B cell (primary cell): Measurements from ENCODE around the gene MYG1. TPM values are rescaled to one million over a fixed set of nuclear protein-coding genes. Genes with fewer than 3 reads are reported as not detected.

Experiments used
- ATAC-seq: fragments of 200-7000 bp; cut with Tn5 transposase; one replicate; pipeline ENCODE4 v1.10.0; 2021; ENCODE audit warnings: low read depth, mild to moderate bottlenecking, moderate number of reproducible peaks, moderate library complexity
- CTCF ChIA-PET: fragments of 350-600 bp; sonication (Branson Sonifier 250); formaldehyde crosslinking; loops from one replicate; lab custom pipeline; 2021; ENCODE audit warnings: antibody characterized with exemption, inconsistent platforms; lab: Charles Lee
- POLR2A ChIA-PET: fragments of 350-600 bp; sonication (Branson Sonifier 250); formaldehyde crosslinking; loops from one replicate; lab custom pipeline; 2021; ENCODE audit warnings: antibody characterized with exemption; lab: Charles Lee
- DNase-seq: peaks from one replicate; pipeline ENCODE4 v3.0.0; 2013
- H2AFZ ChIP-seq: 2 replicates; pipeline ENCODE4 v1.6.1; 2012; ENCODE audit warnings: mild to moderate bottlenecking, low read depth, low read length; ENCODE audit not compliant: insufficient read depth, poor library complexity, severe bottlenecking
- H3K27ac ChIP-seq, 2 donors: 1 replicate in 1 of 2; 2 replicates in 1 of 2; pipeline ENCODE4 v1.5.1; 2012 to 2013; ENCODE audit warnings: low read length in 2 of 2, mild to moderate bottlenecking in 2 of 2, moderate library complexity in 1 of 2
- H3K27me3 ChIP-seq, 4 experiments: fragments of 200-600 bp in 1 of 4; sonication (generic) in 1 of 4; replicated peaks in 1 of 4; 1 replicate in 2 of 4; 2 replicates in 2 of 4; pipeline versions ENCODE4 v1.6.1 to v1.7.0; 2013 to 2016; ENCODE audit warnings: low read length in 3 of 4, mild to moderate bottlenecking in 2 of 4, mixed read lengths in 1 of 4, moderate library complexity in 1 of 4; ENCODE audit not compliant: insufficient read depth in 4 of 4, control insufficient read depth in 3 of 4; ENCODE audit errors: control extremely low read depth in 1 of 4
- H3K36me3 ChIP-seq, 2 experiments: replicated peaks in 1 of 2; 1 replicate in 1 of 2; 2 replicates in 1 of 2; pipeline versions ENCODE4 v1.6.1 to v1.7.1; 2013; ENCODE audit warnings: low read length in 1 of 2; ENCODE audit not compliant: insufficient read depth in 2 of 2, control insufficient read depth in 1 of 2; ENCODE audit errors: control extremely low read depth in 1 of 2, extremely low read depth in 1 of 2
- H3K4me1 ChIP-seq, 2 donors: fragments of 200-600 bp in 1 of 2; sonication (generic) in 1 of 2; 1 replicate in 1 of 2; 2 replicates in 1 of 2; pipeline versions ENCODE4 v1.5.1 to v1.6.1; 2013 to 2017; ENCODE audit warnings: low read length in 2 of 2; ENCODE audit not compliant: control insufficient read depth in 2 of 2, insufficient read depth in 2 of 2
- H3K4me2 ChIP-seq: replicated peaks from 2 replicates; pipeline ENCODE3; 2012; ENCODE audit warnings: mild to moderate bottlenecking, low read depth, low read length; ENCODE audit not compliant: poor library complexity, severe bottlenecking
- H3K4me3 ChIP-seq, 5 experiments: fragments of 200-600 bp in 1 of 5; sonication (generic) in 1 of 5; 1 replicate in 3 of 5; 2 replicates in 2 of 5; pipeline versions ENCODE4 v1.5.1 to v1.7.0; 2011 to 2016; ENCODE audit warnings: low read length in 4 of 5, mild to moderate bottlenecking in 4 of 5, low read depth in 2 of 5, control low read depth in 1 of 5, moderate library complexity in 1 of 5; ENCODE audit not compliant: insufficient read depth in 1 of 5; ENCODE audit errors: control extremely low read depth in 1 of 5, extremely low read depth in 1 of 5
- H3K79me2 ChIP-seq: fragments of 200-600 bp; sonication (generic); one replicate; pipeline ENCODE4 v1.6.0; 2016; ENCODE audit warnings: low read length; ENCODE audit not compliant: control insufficient read depth, insufficient read depth
- H3K9ac ChIP-seq: fragments of 200-600 bp; sonication (generic); 2 replicates; pipeline ENCODE4 v1.6.1; 2017; ENCODE audit warnings: mild to moderate bottlenecking, low read length, moderate library complexity
- H3K9me3 ChIP-seq, 3 donors: one replicate each; pipeline versions ENCODE4 v1.6.1 to v1.7.1; 2013; ENCODE audit warnings: low read length in 2 of 3; ENCODE audit not compliant: control insufficient read depth in 2 of 3, insufficient read depth in 1 of 3; ENCODE audit errors: control extremely low read depth in 1 of 3
- H4K20me1 ChIP-seq: 2 replicates; pipeline ENCODE4 v1.6.0; 2012; ENCODE audit warnings: mild to moderate bottlenecking, low read length; ENCODE audit not compliant: insufficient read depth, control insufficient read depth, poor library complexity, severe bottlenecking
- H3K27ac Mint-ChIP-seq: one replicate; pipeline ENCODE4 v1.8.0; 2021; ENCODE audit warnings: mixed read lengths
- H3K27me3 Mint-ChIP-seq: one replicate; pipeline ENCODE4 v1.8.0; 2021; ENCODE audit warnings: mixed read lengths
- H3K4me1 Mint-ChIP-seq: one replicate; pipeline ENCODE4 v1.8.0; 2021; ENCODE audit warnings: mixed read lengths
- H3K4me3 Mint-ChIP-seq: one replicate; pipeline ENCODE4 v1.8.0; 2021; ENCODE audit warnings: mixed read lengths
- H3K9me3 Mint-ChIP-seq: one replicate; pipeline ENCODE4 v1.8.0; 2022; ENCODE audit warnings: mixed read lengths; ENCODE audit not compliant: insufficient read depth
- CTCF ChIP-seq: fragments of 200-600 bp; IDR thresholded peaks from one replicate; pipeline ENCODE4 v1.8.0; 2022; ENCODE audit warnings: antibody characterized with exemption, mild to moderate bottlenecking
- EZH2 ChIP-seq: IDR thresholded peaks from 2 replicates; pipeline ENCODE4 v1.6.1; 2012; ENCODE audit warnings: borderline replicate concordance, low read depth, mild to moderate bottlenecking, moderate library complexity, low read length; ENCODE audit not compliant: insufficient read depth, poor library complexity, severe bottlenecking
- WGBS: methylation state at CpG from one replicate; pipeline ENCODE4 v1.1.5; 2013; ENCODE audit warnings: missing lambda C conversion rate; ENCODE audit not compliant: insufficient coverage; 5-methylcytosine and 5-hydroxymethylcytosine counted together
- intact Hi-C: fragments of 100-400 bp; cut with micrococcal nuclease; formaldehyde crosslinking; loops from one replicate; pipeline ENCODE4 v1.10.0; 2022
- polyA plus RNA-seq: library from polyadenylated mRNA; depleted of rRNA; stranded (reverse); fragments of >200 nt; gene quantifications from 2 replicates; pipeline ENCODE4 v1.2.3, GENCODE V29; 2012
- total RNA-seq, 2 donors: library from RNA; stranded (reverse); fragments of 120-200 nt in 1 of 2; gene quantifications; 1 replicate in 1 of 2; 2 replicates in 1 of 2; pipeline versions ENCODE4 v1.2.3 to v1.2.4, GENCODE V29; 2013 to 2022

Gene MYG1
- total and polyA plus RNA-seq, 2 donors (not counting 1 experiment from before 2014, with no cell fraction given), result 46.4 to 48.4 TPM

DNA sequence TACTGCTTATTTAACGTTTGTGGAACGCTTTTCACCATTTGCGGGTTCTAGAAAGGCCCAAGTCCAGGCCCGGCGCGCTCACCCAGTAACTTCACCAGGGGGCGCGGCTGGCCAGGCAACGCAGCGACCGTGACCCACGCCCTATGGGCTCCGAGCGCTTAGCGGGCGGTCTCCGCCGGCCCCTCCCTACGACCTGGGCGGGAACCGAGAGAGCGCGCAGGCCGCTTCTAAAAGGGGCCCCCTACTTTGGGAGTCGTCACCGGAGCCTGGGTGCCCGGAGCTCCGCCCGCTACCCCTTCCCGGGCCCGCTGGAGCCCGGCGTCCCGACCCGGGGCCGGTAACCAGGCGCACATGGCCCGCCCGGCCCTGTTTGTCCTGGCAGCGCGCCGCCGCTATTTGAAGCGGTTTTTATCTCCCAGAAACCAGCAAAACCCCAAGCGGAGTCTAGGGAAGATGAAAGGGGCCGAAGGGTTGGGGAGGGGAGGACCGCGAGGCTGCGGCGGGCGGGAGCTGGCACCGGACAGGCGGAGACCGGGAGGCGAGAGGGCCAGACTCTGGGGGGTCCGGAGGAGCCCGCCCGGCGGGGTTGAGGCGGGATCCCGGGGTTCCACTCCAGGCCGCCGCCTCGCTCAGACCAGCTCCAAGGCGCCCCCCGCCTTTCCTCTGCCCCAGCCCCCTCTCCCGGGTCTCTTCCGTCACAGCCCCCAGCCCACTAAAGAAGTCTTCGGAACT, 25.4 kb downstream of the MYG1 start:
- Mint-ChIP-seq H3K27ac (peak overlapping the region; percentile 94), H3K9me3 (no peaks in the 10 kb centered on the region), H3K4me1 (peaks cover 37% of the 10 kb centered on the region), H3K27me3 (peaks cover 13% of the 10 kb centered on the region), H3K4me3 (peak overlapping the region; percentile 92)
- under 1% methylated on average over 69 of the region's 69 CpGs for WGBS
- peak overlapping the region; percentile 94 for H2AFZ ChIP-seq
- peaks cover 13% of the 10 kb centered on the region for H3K79me2 ChIP-seq
- no peaks in the 10 kb centered on the region for H3K9me3 ChIP-seq
- H3K4me3 ChIP-seq, result peak overlapping the region; percentile 70 to 85 (median 78)
- H4K20me1 ChIP-seq, result no peaks in the 10 kb centered on the region
- peak overlapping the region; percentile 81 for H3K9ac ChIP-seq
- ChIA-PET CTCF (interaction anchor here (0.9 to 15.1 kb wide), 14 partner anchors 10 to 184 kb away, joined by 3 to 353 read pairs (median 5); partner anchors contain the start of genes ESPL1, MYG1, PFDN5 and TARBP2), POLR2A (interaction anchor here (0.5 to 4.0 kb wide), 10 partner anchors 8 to 105 kb away, joined by 3 to 21 read pairs (median 8); partner anchors contain the start of genes MYG1, PFDN5 and SP1)
- peaks cover 0 to 3% of the 10 kb centered on the region in 2 experiments for H3K36me3 ChIP-seq
- ATAC-seq (peak; percentile 67), DNase-seq (peak; percentile 90)
- peaks cover 0 to 24% (median 8%) of the 10 kb centered on the region in 4 experiments for H3K27me3 ChIP-seq
- intact Hi-C loops, result loop anchor here (1.0 to 10.0 kb wide), 9 partner anchors 20 to 300 kb away; partner anchors contain the start of genes ATF7, CSAD, SPRYD3 and ZNF740
- TF ChIP-seq CTCF, result peak; percentile 65
- no peak for TF ChIP-seq EZH2
- H3K27ac ChIP-seq, result peak overlapping the region; percentile 85 to 89
- H3K4me1 ChIP-seq, result peaks cover 26 to 38% of the 10 kb centered on the region in 2 donors
- H3K4me2 ChIP-seq, result peak overlapping the region; percentile 100
